HG03378 (cell line): ENCODE measurements around the gene GATD1.

Source experiments
- ATAC-seq: cut with Tn5 transposase; IDR thresholded peaks from one replicate; pipeline ENCODE4 v1.9.1; 2021; ENCODE audit warnings: mild to moderate bottlenecking, moderate library complexity; ENCODE audit not compliant: unreplicated experiment

Gene GATD1

GRCh38 chr11:782264-783174, 5.2 kb upstream of the GATD1 start:
- no peak for ATAC-seq

- no peak for ATAC-seq
These were observed 2.8 kb upstream of the GATD1 start for GRCh38 chr11:779955-780532.

- ATAC-seq = no peak
These were observed 2.0 kb upstream of the GATD1 start for GRCh38 chr11:778976-779954.

GRCh38 chr11:776561-777287, 563 bp downstream of the GATD1 start:
- ATAC-seq = peak; percentile 7

- ATAC-seq = no peak
These were observed 1.1 kb downstream of the GATD1 start for GRCh38 chr11:776263-776560.

GRCh38 chr11:774873-775592, 2.3 kb downstream of the GATD1 start:
- ATAC-seq = no peak

- ATAC-seq = no peak
These were observed 3.5 kb downstream of the GATD1 start for GRCh38 chr11:773830-774229.

DNA sequence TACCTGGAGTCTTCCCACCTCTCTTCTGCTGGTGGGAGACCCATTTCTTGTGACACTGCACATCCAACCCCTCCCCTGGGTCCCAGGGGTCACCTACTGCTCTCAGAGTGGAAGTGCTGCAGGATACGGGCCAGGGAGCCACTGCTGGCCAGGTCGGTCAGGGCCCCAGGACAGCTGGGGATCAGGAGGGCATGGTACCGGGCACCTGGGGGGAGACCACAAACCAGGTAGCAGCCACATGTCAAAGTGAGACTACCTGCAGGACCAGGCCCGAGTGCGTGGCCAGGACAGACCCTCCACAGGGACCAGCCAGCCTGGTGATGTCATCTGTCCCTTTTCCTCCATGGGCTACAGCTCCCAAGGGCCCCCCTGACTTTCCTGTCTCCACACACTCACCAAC, 3.9 kb downstream of the GATD1 start:
- ATAC-seq = no peak

DNA sequence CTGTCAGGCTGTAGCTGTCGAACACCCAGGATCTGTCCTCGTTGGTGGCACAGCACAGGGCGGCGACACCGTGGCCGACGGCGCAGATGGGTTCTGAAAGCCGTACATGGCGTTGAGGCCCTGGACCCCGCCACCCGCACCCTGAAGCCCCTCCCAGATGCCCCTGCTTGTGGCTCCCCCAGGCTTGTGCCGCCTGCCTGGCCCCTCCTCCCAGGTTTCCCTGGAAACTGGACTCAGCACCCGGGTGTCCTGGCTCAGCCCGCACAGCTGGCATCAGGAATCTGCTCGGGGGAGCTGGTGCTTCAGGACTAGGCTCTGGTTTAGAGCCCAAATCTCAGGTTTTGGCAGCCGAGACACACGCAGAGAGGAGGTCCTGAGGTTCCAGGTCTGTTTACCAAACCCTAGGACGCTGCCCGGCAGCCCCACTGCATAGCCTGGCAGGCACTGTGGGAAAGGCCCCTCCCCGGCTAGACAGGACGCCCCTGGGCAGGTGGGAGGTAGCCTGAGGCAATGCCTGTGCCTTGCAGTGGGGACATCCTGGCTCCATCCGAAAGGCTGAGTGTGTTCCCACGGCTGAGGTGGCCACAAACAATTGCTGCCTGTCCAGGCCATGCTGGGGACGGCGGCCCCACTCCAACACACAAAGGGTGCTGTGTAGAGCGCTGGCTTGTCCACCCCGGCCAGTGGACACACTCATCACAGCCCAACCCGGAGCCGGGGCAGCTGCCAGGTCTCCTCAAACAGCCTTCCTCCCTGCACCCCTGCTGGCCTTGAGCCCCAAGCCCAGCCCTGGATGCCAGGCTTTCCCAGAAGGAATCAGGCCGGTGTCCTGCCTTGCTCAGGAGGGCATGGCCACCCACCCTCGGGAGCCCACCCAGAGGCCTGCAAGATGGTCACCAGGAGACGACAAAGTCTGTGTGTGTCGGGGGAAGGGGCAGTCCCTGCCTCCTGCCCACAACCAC, 4.6 kb downstream of the GATD1 start:
- no peak for ATAC-seq

GRCh38 chr11:771617-772204, 5.6 kb downstream of the GATD1 start:
- no peak for ATAC-seq

DNA sequence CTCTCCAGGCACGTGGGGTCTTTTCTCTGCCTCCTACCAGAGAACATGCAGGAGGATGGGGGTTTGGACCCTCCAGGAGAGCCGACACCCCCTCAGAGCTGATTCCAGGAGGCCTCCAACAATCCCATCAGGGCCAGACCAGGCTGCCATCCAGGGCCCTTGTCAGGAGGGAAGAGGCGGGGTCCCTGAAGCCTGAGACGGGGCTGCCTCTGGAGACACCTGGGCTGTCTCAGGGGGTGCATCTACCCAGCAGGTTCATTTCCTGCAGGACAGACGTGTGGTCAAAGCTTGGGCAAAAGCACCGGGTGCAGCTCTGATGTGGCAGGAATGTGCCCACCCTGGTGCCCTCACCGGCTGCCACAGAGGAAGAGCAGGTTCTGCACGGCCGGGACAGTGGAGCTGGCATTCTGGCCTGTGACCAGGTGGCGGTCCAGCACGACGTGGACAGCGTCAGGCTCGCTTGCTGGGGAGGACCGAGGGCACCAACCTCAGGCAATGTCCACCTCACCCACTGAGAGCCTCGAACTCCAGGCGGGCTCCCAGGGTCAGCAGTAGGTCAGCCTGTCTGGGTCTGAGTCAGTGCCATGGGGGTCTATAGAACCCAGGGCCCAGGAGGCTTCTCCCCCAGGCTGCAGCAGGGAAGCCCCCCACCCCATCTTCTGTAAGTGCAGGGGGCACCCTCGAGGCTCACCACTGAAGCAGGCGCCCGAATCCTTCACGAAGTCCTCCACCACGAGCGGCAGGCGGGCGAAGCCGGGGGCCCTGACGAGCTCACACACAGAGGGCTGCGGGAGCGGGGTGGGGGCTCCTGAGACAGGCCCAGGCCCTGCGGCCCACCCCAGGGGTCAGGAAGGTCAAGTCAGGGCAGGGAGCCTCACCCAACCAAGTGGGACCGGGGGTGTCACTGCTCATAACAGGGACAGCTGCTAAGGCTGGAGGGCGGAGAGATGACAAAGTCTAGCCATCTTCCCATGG, 6.4 kb downstream of the GATD1 start:
- ATAC-seq = no peak

GRCh38 chr11:769887-770641, 7.2 kb downstream of the GATD1 start:
- no peak for ATAC-seq

DNA sequence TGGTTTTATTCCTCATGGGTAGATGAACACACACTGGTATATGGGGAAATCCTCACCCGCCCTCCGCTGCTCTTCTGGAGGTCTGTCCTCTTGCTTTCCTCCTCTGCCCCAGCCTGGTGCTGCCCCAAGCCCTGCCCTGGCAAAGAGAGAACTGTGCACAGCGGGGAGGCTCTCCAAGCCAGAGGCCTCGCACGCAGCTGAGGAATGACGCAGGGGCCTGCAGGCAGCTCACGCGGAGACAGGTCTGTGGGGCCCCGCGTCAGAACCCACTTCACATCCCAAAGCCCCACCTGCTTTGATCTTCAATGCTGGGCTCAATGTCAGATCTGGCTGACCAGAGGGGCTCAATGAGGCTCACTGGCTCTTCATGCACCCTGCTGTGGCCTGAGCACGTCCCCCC, 10.0 kb downstream of the GATD1 start:
- ATAC-seq = no peak

- ATAC-seq = no peak
These were observed 10.4 kb downstream of the GATD1 start for GRCh38 chr11:766936-767210.

- no peak for ATAC-seq
These were observed 11.0 kb downstream of the GATD1 start for GRCh38 chr11:766106-766935.

- ATAC-seq = no peak
These were observed 11.5 kb downstream of the GATD1 start for GRCh38 chr11:765802-766091.
